ENCODE data around the gene RRP1B.

RRP1B gene

DNA sequence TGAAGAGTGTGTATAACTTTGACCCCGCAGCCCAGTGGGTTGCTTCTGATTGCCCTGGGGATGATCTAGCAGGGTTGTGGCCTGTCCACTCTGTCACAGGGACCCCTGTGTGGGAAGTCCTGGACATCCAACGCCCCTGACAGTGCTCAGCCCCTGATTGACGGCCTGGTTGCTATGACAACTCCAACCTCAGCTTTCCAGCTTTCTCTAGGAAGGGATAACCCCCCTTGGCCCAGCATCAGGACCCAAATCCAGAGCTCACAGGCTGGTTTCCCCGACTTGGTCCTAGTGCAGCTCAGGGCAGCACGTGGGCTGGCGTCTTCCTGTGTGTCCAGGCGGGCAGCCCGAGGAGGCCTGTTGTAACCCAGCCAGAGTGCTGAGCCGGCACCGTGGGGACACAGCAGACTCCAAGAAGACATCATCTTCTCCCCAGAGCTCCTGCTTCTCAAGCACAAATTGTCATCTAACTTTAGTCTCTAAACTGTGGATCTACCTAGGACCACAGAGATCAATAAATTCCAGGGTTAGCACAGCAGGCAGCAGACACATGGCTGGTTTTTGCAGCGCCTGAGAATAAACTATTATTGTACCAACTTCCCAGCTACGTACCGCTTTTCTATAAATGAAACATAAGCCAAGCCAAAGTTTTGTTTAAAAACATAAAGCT lies 40.7 kb downstream of the RRP1B start:
- no peak overlapping the region for H3K4me3 ChIP-seq (ENCODE audit: low read depth, low read length)
- no peak for DNase-seq (ENCODE audit: low read depth)
- TF ChIP-seq, protein P1, sequence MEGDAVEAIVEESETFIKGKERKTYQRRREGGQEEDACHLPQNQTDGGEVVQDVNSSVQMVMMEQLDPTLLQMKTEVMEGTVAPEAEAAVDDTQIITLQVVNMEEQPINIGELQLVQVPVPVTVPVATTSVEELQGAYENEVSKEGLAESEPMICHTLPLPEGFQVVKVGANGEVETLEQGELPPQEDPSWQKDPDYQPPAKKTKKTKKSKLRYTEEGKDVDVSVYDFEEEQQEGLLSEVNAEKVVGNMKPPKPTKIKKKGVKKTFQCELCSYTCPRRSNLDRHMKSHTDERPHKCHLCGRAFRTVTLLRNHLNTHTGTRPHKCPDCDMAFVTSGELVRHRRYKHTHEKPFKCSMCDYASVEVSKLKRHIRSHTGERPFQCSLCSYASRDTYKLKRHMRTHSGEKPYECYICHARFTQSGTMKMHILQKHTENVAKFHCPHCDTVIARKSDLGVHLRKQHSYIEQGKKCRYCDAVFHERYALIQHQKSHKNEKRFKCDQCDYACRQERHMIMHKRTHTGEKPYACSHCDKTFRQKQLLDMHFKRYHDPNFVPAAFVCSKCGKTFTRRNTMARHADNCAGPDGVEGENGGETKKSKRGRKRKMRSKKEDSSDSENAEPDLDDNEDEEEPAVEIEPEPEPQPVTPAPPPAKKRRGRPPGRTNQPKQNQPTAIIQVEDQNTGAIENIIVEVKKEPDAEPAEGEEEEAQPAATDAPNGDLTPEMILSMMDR (conservative IDR thresholded peaks at IDR 0.05; ENCODE audit: low read depth, low read length) = no peak

DNA sequence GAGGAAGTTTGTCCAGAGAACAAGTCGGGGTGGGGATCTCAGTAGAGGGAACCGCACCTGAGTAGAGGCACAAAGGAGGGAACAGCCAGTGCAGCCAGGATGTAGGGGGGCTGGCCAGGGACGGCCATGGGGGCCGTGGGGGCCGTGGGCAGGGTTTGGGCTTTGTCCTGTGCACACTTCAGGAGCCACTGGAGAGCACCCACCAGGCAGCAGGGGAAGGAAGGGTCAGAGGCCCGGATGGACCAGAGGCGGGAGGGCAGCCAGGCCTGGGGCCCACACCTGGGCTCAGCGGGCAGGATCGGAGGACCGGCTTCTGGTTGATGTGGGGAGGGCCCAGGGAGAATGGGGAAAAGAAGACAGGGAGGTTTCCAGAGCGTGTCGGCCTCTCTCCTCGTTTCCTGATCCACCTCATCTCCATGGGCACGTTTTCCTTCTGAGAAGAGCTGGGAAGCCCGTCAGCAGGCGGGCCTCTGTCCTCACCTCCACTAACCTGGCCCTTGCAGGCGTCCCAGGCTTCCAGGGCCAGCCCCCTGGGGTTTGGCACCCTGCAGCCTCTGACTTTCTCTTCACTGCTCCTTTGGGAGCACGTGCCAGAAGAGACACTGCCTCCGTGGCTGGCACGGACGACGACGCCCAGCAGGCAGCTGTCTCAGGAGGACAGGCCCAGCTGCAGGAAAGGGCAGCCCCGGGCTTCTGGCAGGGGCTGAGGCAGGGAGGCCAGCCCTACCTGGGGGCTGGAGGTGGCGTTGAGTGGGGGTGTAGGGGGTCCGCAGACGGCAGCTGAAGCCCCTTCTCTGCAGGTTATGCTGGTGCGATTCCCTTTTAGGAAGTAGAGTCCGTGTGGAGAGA lies 42.8 kb downstream of the RRP1B start:
- TF ChIP-seq, protein P1 (conservative IDR thresholded peaks at IDR 0.05; ENCODE audit: low read depth, low read length) = no peak

DNA sequence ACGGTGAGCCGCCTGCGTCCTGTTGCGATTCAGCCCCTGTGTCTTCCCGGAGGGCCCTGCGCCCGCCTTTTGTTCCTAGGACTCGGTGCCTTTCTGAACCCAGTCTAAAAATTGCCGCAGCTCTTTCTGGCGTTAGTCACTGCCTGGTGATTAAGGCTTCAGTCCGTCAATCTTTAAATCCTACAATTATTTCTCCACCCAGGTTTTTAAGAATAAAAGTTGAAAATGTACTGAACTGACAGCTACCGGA lies 43.4 kb downstream of the RRP1B start:
- H3K4me3 ChIP-seq (ENCODE audit: low read depth, low read length) = no peak overlapping the region
- TF ChIP-seq, protein P1 (conservative IDR thresholded peaks at IDR 0.05; ENCODE audit: low read depth, low read length) = no peak
- no peak for DNase-seq (ENCODE audit: low read depth)

More for the DNA sequence above, 42.8 kb downstream of the RRP1B start:
- no peak overlapping the region for H3K4me3 ChIP-seq (ENCODE audit: low read depth, low read length)
- DNase-seq (ENCODE audit: low read depth) = no peak

DNA sequence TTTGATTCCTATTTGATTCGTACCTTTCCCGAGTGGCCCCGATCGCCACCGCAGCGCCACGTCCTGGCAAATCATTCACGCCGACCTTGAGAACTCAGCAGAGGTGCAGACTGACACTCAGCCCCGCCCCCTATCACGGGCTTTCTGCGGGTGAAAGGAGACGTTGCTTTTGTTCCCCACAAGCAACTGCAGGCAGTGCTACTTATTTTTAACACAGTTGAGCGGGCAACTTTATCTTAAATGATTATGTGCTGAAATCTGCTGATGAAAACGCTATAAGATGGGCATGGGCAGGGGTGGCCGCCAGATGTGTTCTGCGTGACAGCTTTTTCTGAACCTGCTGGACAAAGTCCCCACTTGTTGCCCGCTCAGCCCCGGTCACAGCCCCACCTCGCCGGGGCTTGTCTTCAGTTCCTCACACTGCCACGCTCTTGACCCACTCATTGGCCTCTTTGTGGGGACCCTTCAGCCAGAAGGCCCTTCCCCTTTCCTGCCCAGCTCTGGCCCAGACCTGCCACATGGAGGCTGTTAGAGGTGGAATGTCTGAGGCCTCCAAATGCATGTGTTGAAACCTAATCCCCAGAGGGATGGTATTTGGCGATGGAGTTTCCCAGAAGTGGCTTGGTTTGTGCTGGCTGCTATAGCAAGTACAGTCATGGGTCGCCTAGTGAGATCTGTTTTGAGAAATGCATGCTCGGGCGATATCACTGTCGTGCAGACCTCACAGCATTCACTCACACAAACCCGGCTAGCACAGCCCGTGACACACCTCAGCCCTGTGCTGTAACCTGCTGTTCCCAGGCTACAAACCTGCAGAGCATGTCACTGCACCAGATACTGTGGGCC lies 43.9 kb downstream of the RRP1B start:
- TF ChIP-seq, protein P1 (conservative IDR thresholded peaks at IDR 0.05; ENCODE audit: low read depth, low read length) = no peak
- no peak overlapping the region for H3K4me3 ChIP-seq (ENCODE audit: low read depth, low read length)
- DNase-seq (ENCODE audit: low read depth) = peak; percentile 88

DNA sequence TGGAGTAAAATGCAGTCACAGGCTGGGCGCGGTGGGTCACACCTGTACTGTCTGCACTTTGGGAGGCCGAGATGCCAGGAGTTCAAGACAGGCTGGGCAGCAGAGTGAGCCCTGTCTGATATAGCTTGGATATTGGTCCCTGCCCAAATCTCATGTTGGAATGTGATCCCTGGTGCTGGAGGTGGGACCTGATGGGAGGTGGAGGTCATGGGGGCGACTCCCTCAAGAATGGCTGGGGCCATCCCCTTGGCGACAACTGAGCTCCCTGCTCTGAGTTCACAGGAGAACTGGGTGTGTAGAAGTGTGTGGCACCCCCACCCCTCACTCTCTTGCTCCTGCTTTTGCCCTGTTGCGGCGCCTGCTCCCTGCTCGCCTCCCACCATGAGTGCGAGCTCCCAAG lies 48.1 kb downstream of the RRP1B start:
- TF ChIP-seq, protein P1 (conservative IDR thresholded peaks at IDR 0.05; ENCODE audit: low read depth, low read length) = no peak
- DNase-seq (ENCODE audit: low read depth) = no peak

DNA sequence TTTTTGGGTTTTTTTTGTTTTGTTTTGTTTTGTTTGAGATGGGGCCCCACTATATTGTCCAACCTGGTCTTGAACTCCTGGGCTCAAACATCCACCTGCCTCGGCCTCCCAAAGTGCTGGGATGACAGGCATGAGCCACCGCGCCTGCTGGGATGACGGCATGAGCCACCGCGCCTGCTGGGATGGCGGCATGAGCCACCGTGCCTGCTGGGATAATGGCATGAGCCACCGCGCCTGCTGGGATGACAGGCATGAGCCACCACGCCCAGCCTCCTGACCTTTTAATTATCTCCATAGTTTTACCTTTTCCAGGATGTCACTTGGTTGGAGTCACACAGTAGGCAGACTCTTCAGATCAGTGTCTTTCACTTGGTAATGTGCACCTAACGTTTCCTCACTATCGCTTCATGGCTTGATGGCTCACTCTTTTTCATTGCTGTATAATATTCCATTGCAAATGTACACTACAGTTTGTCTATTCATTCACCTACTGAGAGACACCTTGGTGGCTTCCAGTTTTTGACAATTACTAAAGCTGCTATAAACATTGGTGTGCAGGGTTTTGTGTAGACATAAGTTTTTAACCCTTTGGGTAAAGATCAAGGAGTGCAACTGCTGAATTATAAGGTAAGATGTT lies 49.5 kb downstream of the RRP1B start:
- no peak for DNase-seq (ENCODE audit: low read depth)
- TF ChIP-seq, protein P1 (conservative IDR thresholded peaks at IDR 0.05; ENCODE audit: low read depth, low read length) = no peak
- no peak overlapping the region for H3K4me3 ChIP-seq (ENCODE audit: low read depth, low read length)

More for the DNA sequence above, 48.1 kb downstream of the RRP1B start:
- no peak overlapping the region for H3K4me3 ChIP-seq (ENCODE audit: low read depth, low read length)

All from choroid plexus epithelial cell (primary cell).